GM03348 (cell line): ENCODE results near the gene SRRM2.
A peak's percentile ranks its signal among the peaks of the same experiment; 100 is the strongest.

Source experiments
- DNase-seq: peaks from one replicate; pipeline ENCODE4 v3.0.0; 2012; ENCODE audit warnings: low spot score

The SRRM2 gene

DNA sequence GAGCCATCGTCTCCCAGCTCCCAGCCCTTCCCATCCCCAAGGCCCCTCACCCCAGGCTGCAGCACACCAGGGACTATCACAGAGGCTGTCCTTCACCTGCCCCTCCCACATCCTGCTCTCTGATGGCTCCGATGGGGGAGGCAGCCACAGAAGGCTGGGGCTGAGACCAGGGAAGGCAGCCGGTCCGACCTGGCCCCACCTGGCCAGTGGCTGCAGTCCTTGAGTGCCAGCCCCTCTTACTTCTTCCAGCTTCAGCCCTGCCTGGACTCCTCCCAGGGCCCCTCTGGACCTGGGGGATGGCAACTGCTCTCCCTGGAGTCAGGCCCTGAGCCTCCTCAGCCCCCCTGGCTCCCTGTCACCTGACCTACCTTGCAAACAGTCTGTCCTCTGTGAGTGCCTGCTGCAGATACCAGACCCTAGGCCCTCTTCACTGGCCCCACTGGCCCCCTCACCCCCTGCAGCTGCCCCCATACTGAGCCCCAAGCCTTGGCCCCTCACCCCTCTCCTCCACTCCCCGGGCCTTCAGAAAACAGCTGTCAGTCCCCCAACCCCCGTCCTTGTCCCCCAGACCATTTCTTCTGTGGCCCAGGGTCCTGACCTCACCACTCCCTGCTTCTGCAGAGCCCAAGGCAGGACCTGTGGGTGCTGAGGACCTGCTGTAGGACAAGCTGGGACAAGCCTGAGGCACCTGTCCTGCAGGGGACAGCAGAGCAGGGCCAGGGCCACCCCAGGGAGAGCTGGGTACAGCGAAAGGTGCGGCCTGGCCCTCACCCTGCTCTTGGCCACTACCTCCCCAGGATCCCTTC lies 12.6 kb upstream of the SRRM2 start:
- no peak for DNase-seq

DNA sequence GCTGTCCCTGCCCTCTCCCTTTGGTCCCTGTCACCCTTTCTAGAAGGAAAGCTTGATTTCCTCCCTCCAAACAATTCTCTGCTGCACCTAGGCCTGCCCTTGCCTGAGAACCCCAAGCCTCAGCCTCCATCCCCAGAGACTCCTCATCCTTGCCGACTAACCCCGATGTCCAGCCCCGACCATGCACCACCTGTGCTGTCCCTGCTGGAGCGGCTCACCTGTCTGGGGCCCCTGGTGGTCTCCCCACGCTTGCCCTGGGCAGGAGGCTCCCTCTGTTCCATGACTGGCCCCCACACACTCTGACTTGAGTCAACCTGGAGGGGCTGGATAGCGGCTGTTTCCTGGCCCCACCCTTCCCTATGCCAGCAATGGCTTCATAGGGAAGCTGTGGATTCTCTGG lies 12.0 kb upstream of the SRRM2 start:
- DNase-seq = no peak

DNA sequence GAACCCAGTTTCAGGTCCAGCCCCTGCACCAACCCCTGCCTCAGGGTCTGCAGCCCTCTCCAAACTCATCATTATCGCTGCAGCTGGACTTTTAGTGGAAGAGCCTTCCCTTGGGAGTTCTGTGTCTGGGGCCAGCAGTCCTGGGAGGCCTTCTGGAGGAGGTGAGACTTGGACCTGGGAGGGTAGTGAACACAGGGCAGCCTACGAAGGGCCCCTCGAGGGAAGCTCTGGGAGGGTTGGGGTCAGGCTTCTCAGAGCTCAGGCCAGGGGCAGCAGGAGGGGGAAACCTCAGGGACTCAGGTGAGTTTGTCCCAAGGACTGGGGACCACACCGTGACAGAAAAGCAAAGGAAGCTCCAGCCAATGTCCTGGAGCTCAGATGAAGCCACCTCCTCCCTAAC lies 11.3 kb upstream of the SRRM2 start:
- DNase-seq = no peak

DNA sequence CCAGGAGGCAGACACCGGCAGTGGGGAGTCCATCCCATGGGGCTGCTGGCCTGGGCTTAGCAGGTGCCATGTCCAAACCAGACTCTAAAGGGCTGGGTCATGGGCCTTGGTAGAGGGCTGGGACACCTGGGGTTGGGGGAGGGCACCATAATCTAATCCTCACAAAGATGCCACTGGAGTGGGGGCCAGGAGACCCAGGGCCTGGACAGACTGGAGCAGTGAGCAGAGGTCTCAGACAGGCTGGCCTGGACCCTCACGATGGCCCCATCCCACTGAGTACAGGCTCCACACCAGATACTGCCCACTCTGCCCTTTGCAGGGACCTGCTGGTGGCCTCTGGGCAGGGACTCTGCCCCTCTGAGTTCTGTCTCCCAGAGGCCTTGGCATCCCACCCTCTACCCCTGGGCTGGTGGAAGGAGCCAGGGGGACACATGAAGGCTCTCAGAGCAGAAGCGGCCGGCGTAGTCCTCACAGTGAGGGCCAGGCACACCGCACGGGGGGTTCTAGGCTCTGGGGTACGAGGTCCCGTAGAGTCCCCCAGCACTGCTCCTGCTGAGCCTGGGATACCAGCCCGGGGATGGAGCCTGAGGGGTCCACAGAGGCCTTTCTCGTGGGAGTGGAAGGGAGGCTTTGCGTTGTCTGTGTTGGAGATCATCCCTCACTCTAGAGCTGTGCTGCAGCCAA lies 10.0 kb upstream of the SRRM2 start:
- no peak for DNase-seq

DNA sequence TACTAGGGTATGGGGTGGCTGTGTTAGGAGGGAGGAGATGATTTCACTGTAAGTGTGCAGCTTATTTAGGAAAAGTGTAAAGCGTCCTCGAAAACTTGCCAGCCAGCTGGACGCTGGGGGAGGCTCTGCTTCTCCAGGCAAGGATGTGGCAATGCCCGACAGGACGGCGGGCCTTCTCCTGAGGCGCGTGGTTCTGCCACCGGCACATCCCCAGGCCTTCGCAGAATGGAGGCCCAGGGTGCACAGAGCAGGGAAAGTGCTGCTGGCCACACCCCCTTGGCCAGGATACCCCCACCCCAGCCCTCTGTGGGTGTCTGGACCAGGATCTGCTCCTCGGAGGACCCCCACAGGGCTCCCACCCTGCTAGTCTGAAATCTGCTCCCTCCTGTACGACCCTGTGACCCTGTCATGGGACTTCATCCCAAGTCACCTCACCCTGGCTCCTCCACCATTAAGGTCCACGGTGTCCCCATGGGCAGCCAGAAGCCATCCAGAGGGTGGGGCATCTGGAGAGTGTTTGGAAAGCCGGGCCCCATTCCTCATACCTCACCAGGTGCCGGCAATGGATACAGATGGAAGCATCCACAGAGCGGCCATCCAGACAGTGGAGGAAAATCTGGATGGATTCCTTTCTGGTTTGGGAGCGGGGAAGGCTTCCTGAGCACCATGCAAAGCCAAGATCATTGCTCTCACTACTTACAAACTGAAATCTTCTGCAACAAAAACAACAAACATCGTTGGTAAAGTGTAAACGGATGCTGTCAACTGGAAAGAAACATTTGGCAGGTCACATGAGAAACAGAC lies 9.2 kb upstream of the SRRM2 start:
- DNase-seq = no peak

DNA sequence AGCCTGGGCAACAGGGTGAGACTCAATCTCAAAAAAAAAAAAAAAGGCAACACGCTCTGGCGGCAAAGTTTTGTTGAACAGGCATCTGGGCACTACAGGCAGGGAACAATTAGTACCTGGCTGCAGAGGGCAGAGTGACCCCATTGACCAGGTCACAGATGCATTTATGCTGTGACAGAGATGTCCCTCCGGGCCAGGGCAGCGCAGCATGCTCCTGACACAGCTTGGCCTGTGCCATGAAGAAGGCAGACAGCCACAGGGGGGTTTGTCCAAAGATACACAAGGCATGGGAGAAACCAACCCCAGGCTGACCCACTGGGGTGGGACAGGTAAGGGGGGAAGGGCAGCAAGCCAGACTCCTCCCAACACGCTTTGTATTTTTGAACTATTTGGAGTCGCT lies 7.7 kb upstream of the SRRM2 start:
- no peak for DNase-seq

DNA sequence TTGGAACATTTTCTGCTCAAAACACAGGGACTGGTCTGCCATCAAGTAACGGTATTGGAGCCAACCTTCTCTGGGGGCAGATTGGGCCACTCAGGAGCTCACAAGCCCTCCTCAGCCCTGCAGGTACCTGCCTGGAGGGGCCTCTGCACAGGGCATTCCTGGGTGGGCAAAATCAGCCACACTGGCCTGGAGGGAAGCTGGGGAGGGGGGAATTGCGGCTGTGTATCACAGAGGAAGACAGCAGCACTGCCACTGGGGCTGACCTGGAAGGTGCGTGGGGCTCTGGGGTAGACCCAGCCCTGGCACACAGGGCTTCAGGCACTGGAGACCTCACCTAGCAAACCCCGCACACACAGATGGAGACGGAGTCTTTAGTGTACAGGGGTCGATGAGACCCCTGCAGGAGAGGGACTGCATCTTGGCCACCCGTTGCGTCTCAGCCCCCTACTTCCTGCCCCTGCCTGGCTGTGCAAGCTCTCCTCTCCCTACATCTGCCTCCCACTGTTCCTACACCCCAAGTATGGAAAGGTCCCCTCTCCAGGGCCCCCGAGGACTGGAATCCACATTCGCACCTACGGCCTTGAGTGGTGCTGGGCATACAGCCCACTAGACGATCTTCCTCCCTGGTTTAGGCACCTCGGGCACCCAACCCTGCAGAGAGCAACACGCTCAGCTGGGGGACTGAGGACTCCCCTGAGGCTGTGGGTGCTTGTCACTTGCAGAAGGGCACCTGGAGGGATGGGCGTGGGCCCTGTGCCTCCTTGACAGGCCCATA lies 7.1 kb upstream of the SRRM2 start:
- DNase-seq = no peak

DNA sequence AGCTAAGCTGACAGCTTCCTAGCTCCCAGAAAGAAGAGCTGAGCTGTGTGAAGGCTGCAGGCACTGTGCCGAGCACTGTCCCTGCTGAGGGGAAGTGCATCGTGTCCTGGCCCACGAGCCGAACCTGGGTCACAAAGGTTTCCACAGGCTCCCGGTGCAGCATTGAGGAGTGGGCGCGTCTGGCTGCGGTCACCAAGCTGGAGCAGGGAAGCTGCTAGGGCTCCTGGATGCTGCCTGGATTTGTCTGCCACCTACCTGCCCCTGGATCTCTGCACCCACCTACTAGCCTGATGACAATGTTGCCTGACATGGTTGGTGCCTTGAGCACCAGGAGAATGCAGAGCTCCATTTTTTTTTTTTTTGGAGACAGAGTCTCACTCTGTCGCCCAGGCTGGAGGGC lies 6.5 kb upstream of the SRRM2 start:
- no peak for DNase-seq

DNA sequence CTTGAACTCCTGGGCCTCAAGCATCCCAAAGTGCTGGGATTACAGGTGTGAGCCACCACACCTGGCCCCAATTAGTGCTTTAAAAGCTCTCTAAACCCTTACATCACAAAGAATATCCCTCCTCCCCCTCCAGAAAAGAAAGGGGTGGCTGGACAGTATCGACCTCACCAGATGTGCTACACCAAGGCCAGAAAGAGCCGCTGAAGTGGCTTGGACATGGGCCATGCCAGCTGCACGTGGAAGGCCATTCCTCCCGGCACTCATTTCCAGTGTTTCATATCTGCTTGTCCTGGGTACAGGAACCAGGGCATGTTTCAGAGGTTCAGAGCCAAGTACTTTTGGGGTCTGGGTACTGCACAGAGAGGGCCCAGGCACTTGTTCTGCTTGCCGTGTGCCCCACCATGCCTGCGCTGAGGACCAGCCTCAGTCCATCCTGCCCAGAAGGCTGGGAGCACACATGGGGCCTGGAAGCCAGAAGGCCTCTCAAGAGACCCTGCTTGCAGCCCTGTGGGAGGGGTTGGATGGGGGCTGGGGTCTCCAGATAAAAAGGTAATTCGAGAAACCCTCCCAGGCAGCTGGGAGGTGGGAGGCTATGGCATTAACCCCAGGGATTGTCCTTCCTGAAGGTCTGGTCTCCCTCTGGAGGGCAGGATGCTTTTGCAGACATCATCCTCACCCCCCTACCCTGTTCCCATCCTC lies 3.5 kb upstream of the SRRM2 start:
- DNase-seq = no peak

DNA sequence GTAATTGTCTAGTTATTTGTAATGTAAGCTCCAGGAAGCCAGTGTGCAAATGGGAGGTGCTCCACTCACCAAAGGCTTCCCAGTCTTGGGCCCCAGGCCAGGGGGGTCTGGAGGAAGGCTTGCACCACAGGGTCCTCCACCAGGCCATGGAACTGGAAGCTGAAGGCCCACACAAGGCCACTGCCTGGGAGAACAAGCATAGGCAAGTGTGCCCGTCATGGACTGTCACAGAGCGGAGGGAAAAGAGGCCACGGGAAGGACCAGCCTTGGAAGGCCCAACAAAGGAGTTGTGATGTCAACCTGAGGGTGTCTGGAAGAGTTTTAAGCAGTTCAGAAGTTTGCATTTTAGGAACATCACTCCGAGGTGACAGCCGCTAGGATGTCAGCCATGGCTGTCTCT lies 3.0 kb upstream of the SRRM2 start:
- DNase-seq = no peak

DNA sequence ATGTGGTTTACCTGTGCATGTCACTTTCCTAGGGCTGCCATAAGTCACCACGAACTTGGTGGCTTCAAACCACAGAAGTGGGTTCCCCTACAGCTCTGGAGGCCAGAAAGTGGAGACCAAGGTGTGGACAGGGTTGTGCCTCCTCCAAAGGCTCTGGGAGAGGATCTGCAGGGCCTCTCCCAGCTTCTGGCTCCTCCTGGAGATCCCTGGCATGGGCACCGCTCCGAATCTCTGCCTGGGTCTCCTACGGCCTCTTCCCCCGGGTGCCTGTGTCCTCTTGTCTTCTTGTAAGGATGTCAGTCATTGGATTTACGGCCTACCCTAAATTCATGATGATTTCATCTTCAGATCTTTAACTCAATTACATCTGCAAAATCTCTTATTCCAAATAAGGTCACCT lies 2.5 kb upstream of the SRRM2 start:
- DNase-seq = no peak

DNA sequence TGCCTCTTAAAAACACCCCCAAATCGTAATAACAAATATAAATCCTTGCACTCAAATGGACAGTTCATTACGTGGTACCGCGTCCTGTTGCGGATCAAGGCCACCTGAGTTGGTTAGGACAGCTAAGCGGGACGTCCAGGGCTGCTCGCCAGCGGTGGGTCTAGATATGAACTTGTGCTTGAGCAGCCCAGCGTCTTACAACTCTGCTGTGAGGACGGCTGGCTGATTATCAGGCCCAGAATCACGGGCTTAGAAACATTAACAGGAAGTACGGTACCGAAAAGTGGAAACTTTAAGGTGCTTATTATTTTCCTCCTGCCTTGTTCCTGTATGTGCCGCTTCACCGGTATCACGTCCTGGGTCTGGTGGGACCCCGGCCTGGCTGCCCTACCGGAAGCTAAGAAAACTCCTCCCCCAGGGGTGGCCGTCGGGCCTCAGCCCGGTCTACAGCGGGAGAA lies 832 bp upstream of the SRRM2 start:
- no peak for DNase-seq

DNA sequence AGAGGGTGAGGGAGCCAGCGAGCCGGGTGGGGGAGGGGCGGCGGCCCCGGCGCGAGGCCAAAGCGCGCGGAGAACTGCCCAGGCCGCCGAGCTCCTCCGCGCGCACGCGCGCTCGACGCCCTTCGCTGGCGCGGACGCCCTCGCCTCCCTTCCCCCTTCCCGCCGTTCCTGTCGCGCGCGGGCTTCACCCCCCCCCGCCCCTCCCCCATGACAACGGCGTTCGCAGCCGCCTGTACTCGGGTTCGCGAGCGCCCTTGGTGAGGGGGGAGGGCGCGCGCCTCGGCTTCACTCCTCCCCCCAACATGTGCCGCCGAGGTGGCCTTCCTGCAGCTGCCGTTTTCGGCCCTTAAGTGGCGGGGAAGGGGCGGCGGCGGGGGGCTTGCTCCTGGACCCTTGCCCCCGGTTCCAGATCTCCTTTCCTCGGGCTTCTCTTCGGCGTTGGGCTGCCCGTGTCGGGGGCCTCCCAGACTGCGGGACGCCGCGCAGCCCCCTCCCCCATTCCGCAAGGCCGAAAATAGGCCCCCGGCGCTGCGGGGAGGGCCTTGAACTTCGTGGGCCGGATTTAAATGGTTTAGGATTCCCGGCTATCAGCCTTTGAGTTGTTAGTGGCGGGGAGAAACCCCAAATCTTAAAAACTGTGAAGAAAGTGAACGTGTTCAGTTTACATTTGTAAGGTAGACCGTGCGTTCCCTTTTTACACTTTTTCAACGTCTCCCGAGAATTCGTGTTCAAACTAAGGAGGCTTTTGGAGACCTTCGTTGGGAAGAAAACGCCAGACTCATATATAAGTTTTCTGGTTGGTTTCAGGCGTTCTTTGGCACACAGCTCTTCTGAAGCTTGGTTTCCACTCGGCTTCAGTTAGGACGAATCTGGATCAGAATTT lies 653 bp downstream of the SRRM2 start:
- peak; percentile 95 for DNase-seq

DNA sequence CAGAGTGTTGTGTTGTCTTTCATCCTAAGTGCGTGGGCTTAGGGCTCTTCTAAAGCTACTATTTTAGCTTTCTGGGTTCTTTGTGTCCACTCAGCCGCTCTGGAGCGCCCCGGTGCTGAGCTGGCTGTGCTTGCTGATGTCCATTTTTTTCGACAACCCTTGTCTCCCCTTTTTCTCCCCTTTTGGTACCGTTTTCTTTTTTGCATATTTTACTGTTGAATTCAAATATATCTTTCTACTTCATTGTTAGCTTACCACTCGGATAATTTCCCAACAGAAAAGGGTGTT lies 1.2 kb downstream of the SRRM2 start:
- peak; percentile 49 for DNase-seq

DNA sequence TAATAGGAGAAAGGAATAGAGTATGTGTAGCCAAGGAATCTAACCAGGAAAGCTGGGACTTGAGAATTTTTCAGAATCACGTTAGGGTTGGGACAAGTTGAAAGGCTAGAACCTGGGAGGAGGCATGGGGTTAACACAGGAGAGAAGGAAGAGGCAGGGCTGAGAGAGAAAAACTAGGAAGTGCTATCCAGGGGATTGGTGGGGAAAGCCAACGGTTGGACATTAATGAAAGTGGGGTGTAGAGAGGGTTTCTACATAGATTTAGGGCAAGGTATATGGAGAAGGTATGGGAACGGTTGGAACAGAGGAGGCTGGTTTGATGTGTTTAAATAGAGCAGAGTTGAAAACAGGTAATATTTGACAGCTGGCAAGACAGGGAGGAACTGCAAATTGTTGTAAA lies 2.7 kb downstream of the SRRM2 start:
- no peak for DNase-seq

DNA sequence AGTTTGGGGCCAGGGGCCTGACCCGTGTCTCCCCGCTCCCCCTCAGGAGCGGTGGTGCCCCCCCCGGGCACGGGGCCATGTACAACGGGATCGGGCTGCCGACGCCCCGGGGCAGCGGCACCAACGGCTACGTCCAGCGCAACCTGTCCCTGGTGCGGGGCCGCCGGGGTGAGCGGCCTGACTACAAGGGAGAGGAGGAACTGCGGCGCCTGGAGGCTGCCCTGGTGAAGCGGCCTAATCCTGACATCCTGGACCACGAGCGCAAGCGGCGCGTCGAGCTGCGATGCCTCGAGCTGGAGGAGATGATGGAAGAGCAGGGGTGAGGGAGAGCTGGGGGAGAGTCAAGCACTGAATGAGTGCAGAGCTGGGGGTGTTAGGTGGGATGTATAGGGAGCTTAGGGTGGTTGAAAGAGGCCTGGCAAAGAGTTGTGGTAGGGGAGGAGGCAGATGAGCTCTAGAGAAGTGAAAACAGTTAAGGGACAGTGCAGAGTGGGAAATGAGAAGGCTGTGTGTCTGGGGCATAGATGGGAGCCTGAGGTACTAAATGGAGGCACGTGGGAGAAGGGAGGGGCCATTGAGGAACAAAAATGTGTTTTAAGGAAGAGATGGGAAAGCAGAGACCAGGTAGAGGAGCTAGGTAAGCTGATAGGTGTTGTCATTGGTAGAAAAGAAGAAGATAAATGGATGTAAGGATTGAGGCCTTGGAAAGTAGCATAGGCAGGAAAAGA lies 4.0 kb downstream of the SRRM2 start:
- DNase-seq = no peak

DNA sequence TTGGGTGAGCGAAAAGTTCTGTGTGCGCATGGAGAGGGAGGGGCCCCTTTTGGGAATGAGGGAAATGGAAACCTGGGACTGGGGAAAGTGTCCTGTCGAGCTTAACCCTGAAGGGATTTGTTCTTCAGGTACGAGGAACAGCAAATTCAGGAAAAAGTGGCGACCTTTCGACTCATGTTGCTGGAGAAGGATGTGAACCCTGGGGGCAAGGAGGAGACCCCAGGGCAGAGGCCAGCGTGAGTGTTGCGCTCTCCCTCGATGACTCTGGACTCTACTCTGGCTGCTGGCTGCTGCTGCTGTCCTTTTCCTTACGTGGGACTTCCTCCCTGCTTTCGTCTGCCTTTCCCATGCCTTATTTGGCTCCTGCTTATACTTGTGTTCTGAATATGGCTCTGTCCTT lies 4.9 kb downstream of the SRRM2 start:
- DNase-seq = no peak

DNA sequence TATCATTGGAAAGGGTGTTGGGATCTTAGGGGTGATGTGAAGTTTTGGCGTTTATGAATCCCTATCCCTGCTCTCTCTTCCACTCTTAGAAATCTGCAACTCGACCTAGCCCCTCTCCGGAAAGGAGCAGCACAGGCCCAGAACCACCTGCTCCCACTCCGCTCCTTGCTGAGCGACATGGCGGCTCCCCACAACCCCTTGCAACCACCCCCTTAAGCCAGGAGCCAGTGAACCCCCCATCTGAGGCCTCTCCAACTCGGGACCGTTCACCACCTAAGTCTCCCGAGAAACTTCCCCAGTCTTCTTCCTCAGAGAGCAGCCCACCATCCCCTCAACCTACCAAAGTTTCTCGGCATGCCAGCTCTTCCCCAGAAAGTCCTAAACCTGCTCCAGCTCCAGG lies 9.0 kb downstream of the SRRM2 start:
- DNase-seq = no peak

DNA sequence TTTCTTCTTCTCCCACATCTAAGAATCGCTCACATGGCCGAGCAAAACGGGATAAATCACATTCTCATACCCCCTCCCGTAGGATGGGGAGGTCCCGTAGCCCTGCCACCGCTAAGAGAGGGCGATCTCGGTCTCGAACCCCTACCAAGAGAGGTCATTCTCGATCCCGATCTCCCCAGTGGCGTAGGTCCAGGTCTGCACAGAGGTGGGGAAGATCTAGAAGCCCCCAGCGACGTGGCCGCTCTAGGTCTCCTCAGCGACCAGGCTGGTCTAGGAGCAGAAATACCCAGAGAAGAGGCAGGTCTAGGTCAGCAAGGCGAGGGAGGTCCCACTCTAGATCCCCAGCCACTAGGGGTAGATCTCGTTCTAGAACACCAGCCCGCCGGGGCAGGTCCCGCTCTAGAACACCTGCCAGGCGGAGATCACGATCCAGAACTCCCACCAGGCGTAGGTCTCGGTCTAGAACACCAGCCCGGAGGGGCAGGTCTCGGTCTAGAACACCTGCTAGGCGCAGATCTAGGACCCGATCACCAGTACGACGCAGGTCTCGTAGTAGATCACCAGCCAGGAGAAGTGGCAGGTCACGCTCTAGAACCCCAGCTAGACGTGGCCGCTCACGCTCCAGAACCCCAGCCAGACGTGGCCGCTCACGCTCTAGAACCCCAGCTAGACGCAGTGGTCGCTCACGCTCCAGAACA lies 9.6 kb downstream of the SRRM2 start:
- no peak for DNase-seq
